COLO829 (cell line): ENCODE data around the gene TP63.

ENCODE experiments used
- DNase-seq: peaks from one replicate; pipeline ENCODE4 v3.0.0; 2012; ENCODE audit warnings: low spot score

The TP63 gene

GRCh38 chr3:189779166-189779565, 148.0 kb downstream of the TP63 start:
- DNase-seq = no peak

GRCh38 chr3:189780546-189781270, 149.5 kb downstream of the TP63 start:
- no peak for DNase-seq

GRCh38 chr3:189781415-189781814, 150.2 kb downstream of the TP63 start:
- no peak for DNase-seq

GRCh38 chr3:189786479-189787064, 155.4 kb downstream of the TP63 start:
- peak; percentile 12 for DNase-seq

GRCh38 chr3:189787191-189787590, 156.0 kb downstream of the TP63 start:
- no peak for DNase-seq

GRCh38 chr3:189787632-189788031, 156.4 kb downstream of the TP63 start:
- no peak for DNase-seq

GRCh38 chr3:189789432-189789831, 158.2 kb downstream of the TP63 start:
- no peak for DNase-seq

GRCh38 chr3:189790658-189791057, 159.5 kb downstream of the TP63 start:
- DNase-seq = no peak

GRCh38 chr3:189792046-189792929, 161.1 kb downstream of the TP63 start:
- DNase-seq = no peak

GRCh38 chr3:189794518-189794917, 163.3 kb downstream of the TP63 start:
- no peak for DNase-seq

GRCh38 chr3:189797103-189797750, 166.0 kb downstream of the TP63 start:
- no peak for DNase-seq

GRCh38 chr3:189799366-189799765, 168.2 kb downstream of the TP63 start:
- DNase-seq = no peak

GRCh38 chr3:189800436-189800835, 169.2 kb downstream of the TP63 start:
- no peak for DNase-seq

- no peak for DNase-seq
Measured at GRCh38 chr3:189803254-189803653, 172.1 kb downstream of the TP63 start.

- no peak for DNase-seq
Measured at GRCh38 chr3:189805375-189806067, 174.3 kb downstream of the TP63 start.

GRCh38 chr3:189806171-189806951, 175.2 kb downstream of the TP63 start:
- peak; percentile 25 for DNase-seq

- DNase-seq = no peak
Measured at GRCh38 chr3:189808246-189809007, 177.2 kb downstream of the TP63 start.

GRCh38 chr3:189809583-189809982, 178.4 kb downstream of the TP63 start:
- no peak for DNase-seq

- DNase-seq = no peak
Measured at GRCh38 chr3:189812806-189813465, 181.7 kb downstream of the TP63 start.
